ENCODE data around the gene LAYN. TPM values are rescaled to one million over a fixed set of nuclear protein-coding genes. Genes with fewer than 3 reads are reported as not detected.

LAYN gene
- total RNA-seq, 1 donor from 2014 or later = 11.0 TPM

GRCh38 chr11:111557425-111558111 is 17.0 kb downstream of the LAYN start:
- intact Hi-C loops (cut with DNase I) = no loop called here
- DNase-seq (ENCODE audit: low spot score) (no peak), ATAC-seq (no peak)

GRCh38 chr11:111559800-111560464 is 19.4 kb downstream of the LAYN start:
- intact Hi-C loops (cut with DNase I) = loop anchor here (10.0 kb wide), 1 partner anchor 285 kb away; no protein-coding TSS in a partner anchor
- ATAC-seq = no peak
- DNase-seq (ENCODE audit: low spot score) = no peak

GRCh38 chr11:111560800-111561199 is 20.3 kb downstream of the LAYN start:
- intact Hi-C loops (cut with DNase I) = loop anchor here (10.0 kb wide), 1 partner anchor 284 kb away; no protein-coding TSS in a partner anchor

GRCh38 chr11:111561306-111561705 is 20.8 kb downstream of the LAYN start:
- intact Hi-C loops (cut with DNase I) = loop anchor here (10.0 kb wide), 1 partner anchor 283 kb away; no protein-coding TSS in a partner anchor
- no peak for ATAC-seq
- no peak for DNase-seq (ENCODE audit: low spot score)

More at GRCh38 chr11:111560800-111561199, 20.3 kb downstream of the LAYN start:
- DNase-seq (ENCODE audit: low spot score) (no peak), ATAC-seq (peak; percentile 37)

- intact Hi-C loops (cut with DNase I) = loop anchor here (10.0 kb wide), 1 partner anchor 283 kb away; no protein-coding TSS in a partner anchor
- no peak for ATAC-seq
- DNase-seq (ENCODE audit: low spot score) = no peak
These were observed 21.3 kb downstream of the LAYN start for GRCh38 chr11:111561791-111562325.

- intact Hi-C loops (cut with DNase I) = loop anchor here (10.0 kb wide), 1 partner anchor 282 kb away; no protein-coding TSS in a partner anchor
These were observed 22.3 kb downstream of the LAYN start for GRCh38 chr11:111562692-111563389.

GRCh38 chr11:111565114-111565720 is 24.7 kb downstream of the LAYN start:
- intact Hi-C loops (cut with DNase I) = loop anchor here (10.0 kb wide), 1 partner anchor 280 kb away; no protein-coding TSS in a partner anchor
- DNase-seq (ENCODE audit: low spot score) (peak; percentile 81), ATAC-seq (peak; percentile 61)

More at GRCh38 chr11:111562692-111563389, 22.3 kb downstream of the LAYN start:
- ATAC-seq (no peak), DNase-seq (ENCODE audit: low spot score) (no peak)

GRCh38 chr11:111566324-111566723 is 25.8 kb downstream of the LAYN start:
- no peak for ATAC-seq

GRCh38 chr11:111569476-111569875 is 29.0 kb downstream of the LAYN start:
- ATAC-seq = peak; percentile 37
- intact Hi-C loops (cut with DNase I) = loop anchor here (10.0 kb wide), 1 partner anchor 275 kb away; no protein-coding TSS in a partner anchor
- DNase-seq (ENCODE audit: low spot score) = no peak

More at GRCh38 chr11:111566324-111566723, 25.8 kb downstream of the LAYN start:
- intact Hi-C loops (cut with DNase I) = loop anchor here (10.0 kb wide), 1 partner anchor 278 kb away; no protein-coding TSS in a partner anchor
- DNase-seq (ENCODE audit: low spot score) = no peak

GRCh38 chr11:111570796-111571195 is 30.3 kb downstream of the LAYN start:
- ATAC-seq (no peak), DNase-seq (ENCODE audit: low spot score) (no peak)
- intact Hi-C loops (cut with DNase I) = no loop called here

GRCh38 chr11:111571829-111572501 is 31.4 kb downstream of the LAYN start:
- no peak for DNase-seq (ENCODE audit: low spot score)
- intact Hi-C loops (cut with DNase I) = no loop called here
- ATAC-seq = no peak

GRCh38 chr11:111572581-111572980 is 32.1 kb downstream of the LAYN start:
- ATAC-seq (no peak), DNase-seq (ENCODE audit: low spot score) (no peak)
- intact Hi-C loops (cut with DNase I) = no loop called here

GRCh38 chr11:111573821-111574249 is 33.3 kb downstream of the LAYN start:
- intact Hi-C loops (cut with DNase I) = no loop called here
- ATAC-seq = peak; percentile 61
- DNase-seq (ENCODE audit: low spot score) = no peak

- ATAC-seq (peak; percentile 53), DNase-seq (ENCODE audit: low spot score) (no peak)
- intact Hi-C loops (cut with DNase I) = no loop called here
These were observed 34.1 kb downstream of the LAYN start for GRCh38 chr11:111574373-111575225.

GRCh38 chr11:111575740-111576139 is 35.2 kb downstream of the LAYN start:
- intact Hi-C loops (cut with DNase I) = no loop called here
- ATAC-seq (no peak), DNase-seq (ENCODE audit: low spot score) (no peak)

GRCh38 chr11:111577821-111578220 is 37.3 kb downstream of the LAYN start:
- ATAC-seq (no peak), DNase-seq (ENCODE audit: low spot score) (no peak)
- intact Hi-C loops (cut with DNase I) = no loop called here

- intact Hi-C loops (cut with DNase I) = no loop called here
- no peak for ATAC-seq
These were observed 40.8 kb downstream of the LAYN start for GRCh38 chr11:111581341-111581740.

More at GRCh38 chr11:111581341-111581740, 40.8 kb downstream of the LAYN start:
- DNase-seq (ENCODE audit: low spot score) = no peak

All from sciatic nerve (tissue), 2 donors.